GM18511 (cell line): Measurements from ENCODE around the gene FGF14.

Experiments used
- ATAC-seq: cut with Tn5 transposase; IDR thresholded peaks from one replicate; pipeline ENCODE4 v1.9.1; 2021; ENCODE audit warnings: mild to moderate bottlenecking, moderate library complexity; ENCODE audit not compliant: unreplicated experiment

The FGF14 gene

DNA sequence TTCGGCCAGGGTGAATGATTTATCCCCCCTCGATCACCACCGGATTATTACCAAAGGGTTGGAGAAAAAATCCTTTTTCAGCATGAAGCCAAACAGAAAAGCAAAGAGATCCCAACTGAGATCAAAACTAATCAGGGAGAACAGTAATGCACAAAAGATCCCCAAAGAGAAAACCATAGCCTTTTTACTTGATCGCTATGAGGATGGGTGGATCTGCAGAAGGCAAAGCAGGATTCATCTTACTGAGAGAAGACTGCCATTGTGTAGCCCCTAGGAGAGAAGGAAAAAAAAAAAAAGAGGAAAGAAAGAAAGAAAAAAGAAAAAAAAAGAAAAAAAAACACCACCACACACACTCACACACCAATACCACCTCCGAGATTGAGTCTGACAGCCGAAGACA, at the start of gene FGF14:
TSS of gene FGF14 (minus strand) at position 283 of the 400 bp plus-strand sequence.
- no peak for ATAC-seq

DNA sequence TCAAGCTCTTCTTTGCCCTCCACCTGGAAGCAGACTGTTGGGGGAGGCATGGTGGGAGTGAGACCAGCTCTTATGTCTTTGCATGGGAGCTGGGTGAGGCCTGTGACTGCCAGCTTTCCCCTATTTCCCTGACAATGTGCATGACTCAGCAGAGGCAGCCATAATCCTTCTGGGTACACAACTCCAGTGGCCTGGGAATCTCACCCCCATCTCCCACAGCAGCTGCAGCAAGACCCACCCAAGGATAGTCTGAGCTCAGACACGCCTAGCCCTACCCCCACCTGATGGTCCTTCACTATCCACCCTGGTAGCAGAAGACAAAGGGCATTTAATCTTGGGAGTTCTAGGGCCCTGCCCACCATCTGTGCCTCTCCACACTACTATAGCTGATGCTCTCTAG, 41.4 kb upstream of the FGF14 start:
- ATAC-seq = no peak

- ATAC-seq = peak; percentile 54
Observed at GRCh38 chr13:102441085-102441484, 39.2 kb upstream of the FGF14 start.

- peak; percentile 55 for ATAC-seq
Observed at GRCh38 chr13:102440259-102440936, 38.5 kb upstream of the FGF14 start.

DNA sequence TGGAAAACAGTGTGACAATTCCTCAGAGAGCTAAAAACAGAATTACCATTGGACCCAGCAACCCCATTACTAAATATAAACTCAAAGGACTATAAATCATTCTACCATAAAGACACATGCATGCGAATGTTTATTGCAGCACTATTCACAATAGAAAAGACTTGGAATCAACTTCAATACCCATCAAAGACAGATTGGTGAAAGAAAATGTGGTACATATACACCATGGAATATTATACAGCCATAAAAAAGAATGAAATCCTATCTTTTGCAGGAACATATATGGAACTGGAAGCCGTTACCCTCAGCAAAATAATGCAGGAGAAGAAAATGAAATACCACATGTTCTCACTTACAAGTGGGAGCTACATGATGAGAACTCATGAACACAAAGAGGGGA, 20.8 kb upstream of the FGF14 start:
- ATAC-seq = no peak

- ATAC-seq = peak; percentile 38
Observed at GRCh38 chr13:102405499-102406100, 3.8 kb upstream of the FGF14 start.

- ATAC-seq = peak; percentile 42
Observed at GRCh38 chr13:102402290-102402689, 442 bp upstream of the FGF14 start.

DNA sequence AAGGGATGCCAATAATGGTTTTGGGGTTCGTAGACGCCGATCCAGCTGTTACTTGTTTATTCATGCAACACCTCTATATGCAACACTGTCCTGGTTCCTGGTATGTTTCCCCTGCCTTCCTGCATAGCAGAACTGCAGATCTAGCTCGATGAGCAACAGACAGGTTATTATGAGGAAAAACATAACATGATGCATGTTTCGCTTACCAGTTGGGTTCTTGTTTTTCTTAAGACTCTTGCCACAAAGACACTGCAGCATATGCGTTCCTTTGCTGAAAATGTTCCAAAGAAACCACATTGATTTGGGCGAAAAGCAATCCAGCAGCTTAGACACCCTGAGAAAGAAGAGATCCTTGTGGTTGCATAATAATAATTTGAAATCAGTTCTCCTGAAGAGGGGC, 583 bp downstream of the FGF14 start:
- ATAC-seq = no peak

DNA sequence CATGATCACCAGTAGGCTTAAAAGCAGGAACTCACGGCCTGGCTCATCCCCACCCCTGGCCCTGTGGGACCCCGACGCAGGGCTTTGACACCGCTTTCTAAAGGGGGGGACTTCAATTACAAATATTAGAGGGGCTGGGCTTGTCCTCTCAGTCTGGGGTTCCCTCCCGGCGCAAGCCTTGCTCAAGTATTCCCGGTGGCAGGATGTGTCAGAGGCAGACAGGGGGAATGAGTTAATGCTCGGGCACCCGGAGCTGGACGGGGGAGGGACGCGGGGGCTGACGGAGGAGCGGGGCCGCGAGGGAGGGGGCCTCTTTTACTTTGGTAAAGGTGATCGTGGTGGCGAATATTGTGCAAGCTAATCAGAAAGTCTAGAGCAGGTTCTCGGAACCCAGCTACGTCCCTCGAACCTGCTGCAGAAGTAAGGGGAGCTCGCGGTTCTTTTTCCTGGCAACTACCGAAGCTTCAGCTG, 1.1 kb downstream of the FGF14 start:
- ATAC-seq = peak; percentile 5

DNA sequence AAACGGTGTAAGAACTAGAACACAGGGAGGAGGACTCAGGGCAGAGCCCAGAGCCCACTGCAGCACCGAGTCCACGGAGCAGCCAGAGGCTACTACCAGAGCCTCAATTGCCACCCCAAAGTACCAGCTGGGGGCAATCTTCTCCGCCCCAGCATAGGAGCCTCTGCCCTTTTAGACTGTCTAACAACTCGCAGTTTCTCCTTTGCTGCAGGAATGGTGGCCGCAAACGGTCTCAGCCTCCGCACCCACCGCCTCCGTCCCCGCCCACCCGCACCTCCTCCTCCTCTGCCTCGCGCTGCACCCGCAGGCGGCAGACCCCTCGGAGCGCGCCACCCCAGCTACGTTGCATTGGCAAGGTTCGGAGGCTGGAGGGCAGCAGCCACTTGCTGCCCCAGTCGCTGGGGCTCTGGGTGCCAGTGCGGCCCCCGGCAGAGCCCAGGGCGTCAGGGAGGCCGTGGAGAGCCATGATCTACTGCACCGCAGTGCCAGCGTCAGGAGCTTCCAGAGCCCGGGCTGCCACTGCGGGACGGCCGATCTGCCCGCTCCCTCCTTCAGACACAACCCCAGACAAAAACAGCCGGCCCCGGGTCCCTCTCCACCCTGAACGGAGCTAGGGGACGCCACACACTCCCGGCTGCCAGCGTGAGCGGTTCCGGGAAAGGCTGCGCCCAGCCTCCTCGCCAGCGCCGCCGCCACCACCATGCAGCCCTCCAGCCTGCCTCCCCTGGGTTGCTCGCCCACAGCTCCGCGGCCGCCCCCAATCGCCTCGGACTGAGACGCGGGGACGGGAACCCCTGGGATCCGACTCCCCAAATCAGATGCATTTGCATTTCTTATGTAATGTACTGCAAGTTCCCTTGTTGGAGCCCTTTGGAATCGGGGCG, 1.8 kb downstream of the FGF14 start:
- ATAC-seq = peak; percentile 69

- ATAC-seq = no peak
Observed at GRCh38 chr13:102395939-102396338, 5.9 kb downstream of the FGF14 start.

DNA sequence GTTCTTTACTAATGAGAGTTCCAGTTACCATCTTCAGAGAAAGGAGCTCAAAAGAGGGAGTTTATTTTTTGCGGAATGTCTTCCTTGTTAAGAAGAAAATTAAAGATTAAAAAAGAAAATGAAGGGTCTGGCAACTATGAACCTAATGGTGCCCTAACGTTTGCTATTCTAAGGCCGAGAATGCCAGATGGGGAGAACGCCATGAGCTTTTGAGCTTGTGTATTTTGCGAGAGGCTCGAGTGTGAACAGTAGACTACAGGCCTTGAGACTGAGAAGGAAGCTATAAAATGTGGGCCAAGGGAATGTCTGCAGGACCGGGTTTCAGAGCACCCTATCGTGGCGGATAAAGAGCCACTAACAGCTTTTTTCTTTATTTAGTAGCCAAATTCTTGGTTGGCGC, 6.7 kb downstream of the FGF14 start:
- ATAC-seq = no peak

- ATAC-seq = peak; percentile 97
Observed at GRCh38 chr13:102394158-102395053, 7.4 kb downstream of the FGF14 start.

DNA sequence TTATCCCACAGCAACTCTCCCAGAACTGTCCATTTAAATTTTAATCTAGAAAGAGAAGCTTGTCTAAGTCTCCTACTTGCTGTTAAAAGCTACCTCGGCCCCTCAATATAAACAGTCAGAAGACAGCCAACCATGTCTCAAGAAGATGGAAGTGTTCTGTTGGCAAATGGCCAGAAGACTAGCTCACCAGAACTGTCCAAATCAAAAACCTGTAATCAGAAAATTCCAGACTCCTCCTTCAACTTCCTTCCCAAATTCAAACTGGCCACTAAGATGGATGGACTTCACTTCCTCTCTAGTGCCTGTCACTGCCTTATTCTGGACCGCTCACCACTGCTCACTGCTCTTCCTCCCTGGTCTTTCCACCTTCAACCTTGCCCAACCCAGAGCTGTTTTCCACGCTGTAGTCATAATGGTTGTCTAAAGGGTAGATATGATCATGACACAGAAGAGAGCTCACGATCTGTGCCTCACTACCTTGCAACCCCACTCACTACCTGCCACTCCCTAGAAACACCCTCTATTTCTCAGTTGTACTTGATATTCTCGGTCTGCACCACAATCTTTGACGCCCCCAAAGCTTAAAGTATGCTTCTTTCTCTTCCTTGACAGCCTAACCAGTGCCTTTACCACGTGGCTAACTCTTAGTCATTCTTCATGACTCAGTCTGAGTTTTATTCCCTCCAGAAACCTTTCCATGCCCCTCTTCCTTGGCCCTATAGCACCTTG, 9.2 kb downstream of the FGF14 start:
- ATAC-seq = no peak

- no peak for ATAC-seq
Observed at GRCh38 chr13:102386461-102386860, 15.4 kb downstream of the FGF14 start.

DNA sequence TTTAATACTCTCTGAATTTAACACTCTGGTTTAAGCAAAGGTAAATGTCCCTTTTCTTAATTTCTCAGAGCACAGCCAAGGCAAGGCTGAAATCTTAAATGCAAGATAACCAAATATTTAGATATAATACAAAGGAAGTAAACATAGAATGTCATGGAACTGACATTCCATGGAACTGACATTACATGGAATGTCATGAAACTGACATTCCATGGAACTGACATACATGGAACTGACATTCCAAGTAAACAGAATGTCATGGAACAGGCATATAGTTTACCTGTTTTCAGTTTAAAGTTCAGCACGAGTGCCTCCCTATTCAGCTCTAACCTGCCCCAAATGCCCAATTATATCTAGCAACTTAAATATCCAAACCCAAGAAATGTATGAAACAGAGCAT, 21.8 kb downstream of the FGF14 start:
- ATAC-seq = no peak

DNA sequence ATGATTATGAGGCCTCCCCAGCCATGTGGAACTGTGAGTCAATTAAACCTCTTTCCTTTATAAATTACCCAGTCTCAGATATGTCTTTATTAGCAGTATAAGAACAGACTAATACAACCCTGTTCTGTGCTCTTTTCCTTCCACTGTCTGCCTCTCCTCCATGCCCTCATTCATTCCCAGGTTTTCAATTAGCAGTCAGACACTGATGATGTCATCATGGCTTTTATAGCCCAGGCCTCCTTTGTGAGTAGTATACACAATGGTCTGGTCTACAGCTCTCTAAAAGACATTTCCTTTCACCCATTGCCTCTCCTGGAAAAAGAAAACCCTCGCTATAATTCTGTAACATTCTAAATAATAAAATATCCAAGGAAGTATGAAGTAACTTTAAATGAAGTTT, 25.5 kb downstream of the FGF14 start:
- no peak for ATAC-seq

DNA sequence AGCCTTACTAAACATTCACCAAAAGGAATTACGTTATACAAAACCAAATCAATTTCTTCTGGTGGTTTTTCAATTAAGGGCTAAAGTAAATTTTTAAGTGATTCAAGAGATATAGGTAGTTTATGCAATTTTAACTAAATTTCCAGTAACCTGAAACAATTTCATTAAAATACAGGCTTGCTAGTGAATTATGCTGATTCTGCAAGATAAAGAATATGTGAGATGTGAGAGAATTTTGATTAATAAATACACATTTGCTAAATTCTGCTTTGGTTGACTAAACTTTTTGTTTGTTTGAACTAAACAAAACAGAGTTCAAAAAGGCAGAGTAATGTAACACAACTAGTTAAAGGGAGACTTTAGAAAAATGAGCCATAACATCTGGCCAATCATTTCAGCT, 27.1 kb downstream of the FGF14 start:
- no peak for ATAC-seq

- ATAC-seq = no peak
Observed at GRCh38 chr13:102374233-102374632, 27.6 kb downstream of the FGF14 start.

GRCh38 chr13:102373221-102373620, 28.6 kb downstream of the FGF14 start:
- ATAC-seq = no peak
